ENCODE measurements around the gene ZRANB3.

The ZRANB3 gene

GRCh38 chr2:135473567-135473966 is 57.5 kb downstream of the ZRANB3 start:
- H3K27ac ChIP-seq (ENCODE audit: low read length), result no peak overlapping the region
- no peaks in the 10 kb centered on the region for H3K27me3 ChIP-seq (ENCODE audit: low read depth, low read length)
- H3K4me1 ChIP-seq (ENCODE audit: low read length), result peaks cover 20% of the 10 kb centered on the region
- TF ChIP-seq EZH2phosphoT487 (IDR thresholded peaks at IDR 0.05; ENCODE audit: low read depth) (no peak), CTCF (IDR thresholded peaks at IDR 0.05; ENCODE audit: low read depth, low read length) (peak; percentile 69)
- no peak overlapping the region for H3K4me2 ChIP-seq (ENCODE audit: low read length)
- H2AFZ ChIP-seq (ENCODE audit: low read depth, low read length), result no peak overlapping the region
- H3K9ac ChIP-seq (ENCODE audit: low read length), result no peak overlapping the region
- H3K4me3 ChIP-seq (ENCODE audit: low read length), result no peak overlapping the region
- no peaks in the 10 kb centered on the region for H3K36me3 ChIP-seq (replicated peaks; ENCODE audit: low read depth, low read length)
- no peaks in the 10 kb centered on the region for H3K79me2 ChIP-seq (ENCODE audit: low read length)
- H3K9me3 ChIP-seq (ENCODE audit: insufficient read depth, low read length), result no peaks in the 10 kb centered on the region
- H4K20me1 ChIP-seq (ENCODE audit: insufficient read depth, low read length), result no peaks in the 10 kb centered on the region

GRCh38 chr2:135471106-135471505 is 59.9 kb downstream of the ZRANB3 start:
- H3K9me3 ChIP-seq (ENCODE audit: insufficient read depth, low read length), result no peaks in the 10 kb centered on the region
- no peaks in the 10 kb centered on the region for H4K20me1 ChIP-seq (ENCODE audit: insufficient read depth, low read length)
- no peak overlapping the region for H3K4me3 ChIP-seq (ENCODE audit: low read length)
- no peak overlapping the region for H2AFZ ChIP-seq (ENCODE audit: low read depth, low read length)
- H3K27ac ChIP-seq (ENCODE audit: low read length), result no peak overlapping the region
- no peaks in the 10 kb centered on the region for H3K27me3 ChIP-seq (ENCODE audit: low read depth, low read length)
- H3K4me2 ChIP-seq (ENCODE audit: low read length), result no peak overlapping the region
- no peaks in the 10 kb centered on the region for H3K36me3 ChIP-seq (replicated peaks; ENCODE audit: low read depth, low read length)
- H3K79me2 ChIP-seq (ENCODE audit: low read length), result no peaks in the 10 kb centered on the region
- no peak for TF ChIP-seq EZH2phosphoT487 (IDR thresholded peaks at IDR 0.05; ENCODE audit: low read depth)
- TF ChIP-seq CTCF (IDR thresholded peaks at IDR 0.05; ENCODE audit: low read depth, low read length), result no peak
- no peak overlapping the region for H3K9ac ChIP-seq (ENCODE audit: low read length)
- peaks cover 15% of the 10 kb centered on the region for H3K4me1 ChIP-seq (ENCODE audit: low read length)

GRCh38 chr2:135457279-135457678 is 73.7 kb downstream of the ZRANB3 start:
- H3K27me3 ChIP-seq (ENCODE audit: low read depth, low read length), result no peaks in the 10 kb centered on the region
- H3K79me2 ChIP-seq (ENCODE audit: low read length), result no peaks in the 10 kb centered on the region
- no peak overlapping the region for H3K4me2 ChIP-seq (ENCODE audit: low read length)
- no peak overlapping the region for H2AFZ ChIP-seq (ENCODE audit: low read depth, low read length)
- no peaks in the 10 kb centered on the region for H4K20me1 ChIP-seq (ENCODE audit: insufficient read depth, low read length)
- no peak overlapping the region for H3K4me3 ChIP-seq (ENCODE audit: low read length)
- no peaks in the 10 kb centered on the region for H3K4me1 ChIP-seq (ENCODE audit: low read length)
- TF ChIP-seq CTCF (IDR thresholded peaks at IDR 0.05; ENCODE audit: low read depth, low read length), result no peak
- TF ChIP-seq EZH2phosphoT487 (IDR thresholded peaks at IDR 0.05; ENCODE audit: low read depth), result no peak
- H3K9ac ChIP-seq (ENCODE audit: low read length), result no peak overlapping the region
- peaks cover 4% of the 10 kb centered on the region for H3K36me3 ChIP-seq (replicated peaks; ENCODE audit: low read depth, low read length)
- H3K9me3 ChIP-seq (ENCODE audit: insufficient read depth, low read length), result peaks cover 6% of the 10 kb centered on the region; the same call in 1 of the 2 replicates
- H3K27ac ChIP-seq (ENCODE audit: low read length), result no peak overlapping the region

- peaks cover 4% of the 10 kb centered on the region for H3K36me3 ChIP-seq (replicated peaks; ENCODE audit: low read depth, low read length)
- H3K79me2 ChIP-seq (ENCODE audit: low read length), result no peaks in the 10 kb centered on the region
- H3K4me1 ChIP-seq (ENCODE audit: low read length), result no peaks in the 10 kb centered on the region
- peaks cover 6% of the 10 kb centered on the region; the same call in 1 of the 2 replicates for H3K9me3 ChIP-seq (ENCODE audit: insufficient read depth, low read length)
- H4K20me1 ChIP-seq (ENCODE audit: insufficient read depth, low read length), result no peaks in the 10 kb centered on the region
- no peak overlapping the region for H3K4me2 ChIP-seq (ENCODE audit: low read length)
- no peak overlapping the region for H3K27ac ChIP-seq (ENCODE audit: low read length)
- no peak overlapping the region for H2AFZ ChIP-seq (ENCODE audit: low read depth, low read length)
- TF ChIP-seq CTCF (IDR thresholded peaks at IDR 0.05; ENCODE audit: low read depth, low read length) (no peak), EZH2phosphoT487 (IDR thresholded peaks at IDR 0.05; ENCODE audit: low read depth) (no peak)
- H3K9ac ChIP-seq (ENCODE audit: low read length), result no peak overlapping the region
- H3K27me3 ChIP-seq (ENCODE audit: low read depth, low read length), result no peaks in the 10 kb centered on the region
- no peak overlapping the region for H3K4me3 ChIP-seq (ENCODE audit: low read length)
These were observed 74.2 kb downstream of the ZRANB3 start for GRCh38 chr2:135456835-135457234.

Data from OCI-LY3 (cell line).